Measurements from ENCODE around the gene CPN2.

CPN2 gene

GRCh38 chr3:194308601-194309449 lies 42.3 kb downstream of the CPN2 start:
- H3K4me1 ChIP-seq (ENCODE audit: low read depth, poor library complexity, severe bottlenecking) = peaks cover 67% of the 10 kb centered on the region

GRCh38 chr3:194307849-194308248 lies 43.3 kb downstream of the CPN2 start:
- Histone ChIP-seq H3K4me1 (ENCODE audit: low read depth, poor library complexity, severe bottlenecking) (peaks cover 67% of the 10 kb centered on the region), H4K20me1 (ENCODE audit: insufficient read depth) (no peaks in the 10 kb centered on the region), H3K4me3 (IDR thresholded peaks at IDR 0.05; ENCODE audit: insufficient read depth, low read depth, low read length) (peak overlapping the region; percentile 75), H3K27me3 (ENCODE audit: insufficient read depth, low read depth) (no peaks in the 10 kb centered on the region), H3K27ac (peak overlapping the region; percentile 91), H3K79me2 (ENCODE audit: insufficient read depth, low read depth) (no peaks in the 10 kb centered on the region), H3K9ac (peak overlapping the region; percentile 3; the same call in 1 of the 2 replicates), H3K4me2 (peak overlapping the region; percentile 98), H3K36me3 (ENCODE audit: insufficient read depth) (no peaks in the 10 kb centered on the region), H2AFZ (ENCODE audit: low read depth) (peak overlapping the region; percentile 21; the same call in 1 of the 2 replicates)
- TF ChIP-seq CTCF (conservative IDR thresholded peaks at IDR 0.05; ENCODE audit: low read depth, low read length) = no peak

More at GRCh38 chr3:194308601-194309449, 42.3 kb downstream of the CPN2 start:
- Histone ChIP-seq H3K79me2 (ENCODE audit: insufficient read depth, low read depth) (no peaks in the 10 kb centered on the region), H3K36me3 (ENCODE audit: insufficient read depth) (no peaks in the 10 kb centered on the region), H3K4me2 (peak overlapping the region; percentile 98; the same call in 1 of the 2 replicates), H2AFZ (ENCODE audit: low read depth) (0 out of 2 replicates have a peak overlapping the region, but pooled peaks have one; percentile 21), H3K9ac (no peak overlapping the region), H3K27me3 (ENCODE audit: insufficient read depth, low read depth) (no peaks in the 10 kb centered on the region), H3K27ac (peak overlapping the region; percentile 91; the same call in 1 of the 2 replicates), H3K4me3 (IDR thresholded peaks at IDR 0.05; ENCODE audit: insufficient read depth, low read depth, low read length) (no peak overlapping the region), H4K20me1 (ENCODE audit: insufficient read depth) (no peaks in the 10 kb centered on the region)
- no peak for TF ChIP-seq CTCF (conservative IDR thresholded peaks at IDR 0.05; ENCODE audit: low read depth, low read length)

DNA sequence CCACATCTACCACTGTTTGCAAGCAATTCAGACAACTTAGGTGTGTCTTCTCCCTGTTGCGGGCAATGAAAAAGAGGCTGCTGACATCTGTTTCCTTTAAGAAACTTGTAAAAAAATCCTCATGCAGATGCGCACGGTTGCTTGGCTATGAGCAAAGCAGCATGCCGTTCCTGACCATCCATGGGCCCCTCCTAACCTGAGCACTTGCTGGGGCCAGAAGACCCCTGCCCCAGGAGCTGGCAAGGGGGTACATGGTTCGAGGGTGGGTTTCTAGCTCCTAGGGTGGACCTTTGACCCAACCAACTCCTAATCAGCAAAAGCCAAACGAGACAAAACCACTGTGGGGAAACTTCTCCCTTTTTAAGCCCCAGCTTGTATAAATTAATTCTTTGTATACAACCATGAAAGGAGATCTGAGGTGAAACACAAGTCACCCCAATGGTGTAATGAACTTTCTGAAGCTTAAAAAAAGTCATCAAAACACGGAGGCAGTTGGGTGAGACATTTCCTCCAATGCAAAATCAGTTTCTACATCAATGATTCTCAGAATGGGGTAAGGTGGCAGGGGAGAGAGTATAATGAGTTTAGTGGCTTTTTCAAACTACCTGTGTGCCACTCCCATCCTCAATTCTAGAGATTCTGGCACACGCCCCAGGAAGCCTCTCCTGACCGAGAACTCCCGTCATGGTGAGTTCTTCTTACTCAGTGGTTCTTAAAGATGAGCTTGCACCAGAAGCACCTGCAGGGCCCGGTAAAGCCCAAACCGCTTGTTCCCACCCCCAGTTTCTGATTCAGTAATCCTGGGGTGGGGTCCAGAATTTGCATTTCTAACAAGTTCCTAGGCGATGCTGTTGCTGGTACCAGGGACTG lies 44.1 kb downstream of the CPN2 start:
- H2AFZ ChIP-seq (ENCODE audit: low read depth) = peak overlapping the region; percentile 39
- no peaks in the 10 kb centered on the region for H4K20me1 ChIP-seq (ENCODE audit: insufficient read depth)
- no peaks in the 10 kb centered on the region for H3K36me3 ChIP-seq (ENCODE audit: insufficient read depth)
- no peaks in the 10 kb centered on the region for H3K27me3 ChIP-seq (ENCODE audit: insufficient read depth, low read depth)
- peak overlapping the region; percentile 75 for H3K4me3 ChIP-seq (IDR thresholded peaks at IDR 0.05; ENCODE audit: insufficient read depth, low read depth, low read length)
- peaks cover 62% of the 10 kb centered on the region for H3K4me1 ChIP-seq (ENCODE audit: low read depth, poor library complexity, severe bottlenecking)
- H3K79me2 ChIP-seq (ENCODE audit: insufficient read depth, low read depth) = no peaks in the 10 kb centered on the region
- H3K27ac ChIP-seq = peak overlapping the region; percentile 91
- no peak for TF ChIP-seq CTCF (conservative IDR thresholded peaks at IDR 0.05; ENCODE audit: low read depth, low read length)
- peak overlapping the region; percentile 53 for H3K9ac ChIP-seq
- H3K4me2 ChIP-seq = peak overlapping the region; percentile 98

DNA sequence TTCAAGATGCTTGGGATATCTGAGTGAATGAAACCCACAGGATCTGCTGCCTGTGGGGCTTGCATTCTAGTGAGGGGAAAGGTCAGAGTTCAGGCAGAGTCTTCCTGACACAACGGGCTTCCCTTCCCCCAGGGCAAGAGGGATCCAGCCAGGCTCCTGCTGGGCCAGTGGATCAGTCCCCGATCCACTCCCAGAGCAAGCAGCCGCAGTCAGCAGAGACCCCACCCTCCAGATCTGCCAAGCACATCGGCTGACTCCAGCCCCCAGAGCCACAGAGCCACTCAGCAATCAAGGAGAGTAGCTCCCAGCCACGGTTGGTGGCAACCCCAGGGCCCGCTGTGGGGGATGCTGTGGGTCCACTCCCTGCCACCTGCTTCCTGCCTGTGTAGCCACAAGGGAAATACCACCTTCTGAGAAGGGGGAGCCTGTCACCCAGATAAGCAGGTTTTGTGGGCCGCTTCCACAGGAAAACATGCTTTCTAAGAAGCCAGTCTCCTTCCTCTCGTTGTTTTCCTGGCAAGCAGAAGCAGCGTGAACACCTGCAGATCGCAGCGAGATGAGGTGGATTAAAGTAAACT lies 44.9 kb downstream of the CPN2 start:
- peak overlapping the region; percentile 39 for H2AFZ ChIP-seq (ENCODE audit: low read depth)
- peak overlapping the region; percentile 98 for H3K4me2 ChIP-seq
- no peaks in the 10 kb centered on the region for H3K36me3 ChIP-seq (ENCODE audit: insufficient read depth)
- H3K9ac ChIP-seq = peak overlapping the region; percentile 53; the same call in 1 of the 2 replicates
- peaks cover 56% of the 10 kb centered on the region for H3K4me1 ChIP-seq (ENCODE audit: low read depth, poor library complexity, severe bottlenecking)
- no peaks in the 10 kb centered on the region for H4K20me1 ChIP-seq (ENCODE audit: insufficient read depth)
- H3K79me2 ChIP-seq (ENCODE audit: insufficient read depth, low read depth) = no peaks in the 10 kb centered on the region
- H3K27ac ChIP-seq = peak overlapping the region; percentile 91
- TF ChIP-seq CTCF (conservative IDR thresholded peaks at IDR 0.05; ENCODE audit: low read depth, low read length) = no peak
- no peaks in the 10 kb centered on the region for H3K27me3 ChIP-seq (ENCODE audit: insufficient read depth, low read depth)
- H3K4me3 ChIP-seq (IDR thresholded peaks at IDR 0.05; ENCODE audit: insufficient read depth, low read depth, low read length) = peak overlapping the region; percentile 31
